ENCODE data around the gene SRSF2. TPM values are rescaled to one million over a fixed set of nuclear protein-coding genes. Genes with fewer than 3 reads are reported as not detected.

The SRSF2 gene
- total and polyA plus RNA-seq, 9 of the 15 experiments (the other 6 are each of a cell fraction or from before 2014, with no cell fraction given): 161 to 583 (median 393) TPM

DNA sequence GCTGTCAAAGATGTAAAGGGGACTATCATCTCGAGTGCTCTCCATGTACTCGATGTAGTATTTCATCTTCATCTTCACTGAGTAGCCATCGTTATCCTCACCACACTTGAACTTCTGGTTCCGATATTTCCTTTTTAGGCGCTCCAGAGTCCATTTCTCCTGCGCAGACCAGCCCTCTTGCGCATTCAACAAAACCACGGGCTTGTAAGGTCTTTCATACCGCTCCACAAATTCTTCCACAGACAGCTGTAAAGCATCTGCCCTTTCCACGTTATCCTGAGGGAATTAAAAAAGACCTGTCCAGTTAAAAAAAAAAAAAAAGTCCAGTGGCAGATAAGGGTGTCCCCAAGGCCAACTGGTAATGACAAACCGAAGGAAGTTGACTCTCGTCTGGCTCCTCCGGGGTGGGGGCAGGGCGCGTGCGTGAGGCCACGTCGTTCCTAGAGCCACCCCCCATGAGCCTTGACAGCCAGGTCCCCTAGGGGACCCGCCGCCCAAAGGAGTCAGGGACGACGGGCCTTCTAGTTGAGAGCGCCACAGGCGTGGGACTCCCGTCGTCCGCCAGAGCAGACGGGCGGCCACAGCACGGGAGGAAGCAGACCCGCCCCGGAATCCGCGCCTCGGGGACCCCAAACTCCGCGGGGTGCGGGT lies 11.4 kb downstream of the SRSF2 start (continued):
- TF ChIP-seq TBP (optimal IDR thresholded peaks at IDR 0.05; ENCODE audit: low read depth, low read length) (no peak), PHF21A (IDR thresholded peaks at IDR 0.05; ENCODE audit: borderline replicate concordance, low read depth) (no peak), HNRNPH1 (optimal IDR thresholded peaks at IDR 0.05; ENCODE audit: low read depth, low read length) (no peak)

DNA sequence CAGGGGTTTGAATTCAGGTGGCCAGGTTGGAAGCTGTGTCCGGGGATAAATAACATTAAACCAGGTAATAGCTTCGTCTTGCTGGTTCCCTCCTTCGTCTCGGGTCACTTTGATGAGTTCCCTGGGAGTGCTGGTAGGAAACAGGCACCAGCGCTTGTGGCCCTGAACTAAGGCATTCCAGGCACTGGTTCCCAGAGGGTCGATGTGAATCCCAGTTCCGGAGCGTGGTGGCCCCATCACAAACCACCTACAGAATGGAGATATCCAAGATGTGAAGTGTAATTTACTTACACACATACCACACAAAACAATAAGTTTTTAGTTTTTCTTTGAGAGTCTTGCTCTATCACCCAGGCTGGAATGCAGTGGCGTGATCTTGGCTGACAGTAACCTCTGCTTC lies 13.3 kb downstream of the SRSF2 start:
- no peak overlapping the region for H2AFZ ChIP-seq (ENCODE audit: low read depth, low read length)
- H3K9ac ChIP-seq (ENCODE audit: insufficient read depth in 1 of 2, low read depth in 2 of 2, low read length in 2 of 2): no peak overlapping the region
- peaks cover 11% of the 10 kb centered on the region; the same call in 1 of the 2 replicates for H4K20me1 ChIP-seq (replicated peaks; ENCODE audit: control insufficient read depth, insufficient read depth, low read length)
- intact Hi-C loops (cut with micrococcal nuclease) (no loop called here), in situ Hi-C loops (cut with MboI) (no loop called here)
- H3K27ac ChIP-seq (ENCODE audit: extremely low read depth, low read depth, low read length): no peak overlapping the region
- no peak overlapping the region for H3K4me2 ChIP-seq (ENCODE audit: insufficient read depth, low read length)
- DNase-seq (ENCODE audit: extremely low read depth in 1 of 4, low spot score in 3 of 4): no peak
- BruUV-seq (replicated peaks): no TSS peak
- H3K36me3 ChIP-seq (ENCODE audit: control insufficient read depth, insufficient read depth, low read length): peaks cover 61% of the 10 kb centered on the region
- no peaks in the 10 kb centered on the region for H3K9me1 ChIP-seq (ENCODE audit: control insufficient read depth, insufficient read depth, low read length)
- ChIA-PET POLR2A (interaction anchor here (0.7 to 5.0 kb wide), 3 partner anchors 11 to 509 kb away, joined by 3 to 35 read pairs (median 4); partner anchors contain the start of gene MXRA7), CTCF (ENCODE audit: low intra/inter-chr PET ratio) (no interaction called here)
- WGBS (ENCODE audit: insufficient coverage, low coverage, missing lambda C conversion rate): over 99% methylated on average over 8 of the region's 9 CpGs
- no peak overlapping the region for H3K4me3 ChIP-seq
- no peaks in the 10 kb centered on the region; the same call in 1 of the 2 replicates for H3K9me3 ChIP-seq (replicated peaks; ENCODE audit: control insufficient read depth, insufficient read depth, low read depth, low read length)
- ATAC-seq: no peak
- peaks cover 63% of the 10 kb centered on the region for H3K79me2 ChIP-seq (ENCODE audit: control insufficient read depth, insufficient read depth, low read length)
- no peaks in the 10 kb centered on the region for H3K27me3 ChIP-seq (ENCODE audit: control insufficient read depth in 2 of 2, insufficient read depth in 2 of 2, low read length in 2 of 2)
- H3K4me1 ChIP-seq (replicated peaks in 1 of 2; ENCODE audit: control insufficient read depth in 2 of 2, insufficient read depth in 2 of 2, low read length in 2 of 2): peaks cover 12 to 40% of the 10 kb centered on the region in 2 experiments; a peak in 4 of 5 replicates
- TF ChIP-seq, protein P1, sequence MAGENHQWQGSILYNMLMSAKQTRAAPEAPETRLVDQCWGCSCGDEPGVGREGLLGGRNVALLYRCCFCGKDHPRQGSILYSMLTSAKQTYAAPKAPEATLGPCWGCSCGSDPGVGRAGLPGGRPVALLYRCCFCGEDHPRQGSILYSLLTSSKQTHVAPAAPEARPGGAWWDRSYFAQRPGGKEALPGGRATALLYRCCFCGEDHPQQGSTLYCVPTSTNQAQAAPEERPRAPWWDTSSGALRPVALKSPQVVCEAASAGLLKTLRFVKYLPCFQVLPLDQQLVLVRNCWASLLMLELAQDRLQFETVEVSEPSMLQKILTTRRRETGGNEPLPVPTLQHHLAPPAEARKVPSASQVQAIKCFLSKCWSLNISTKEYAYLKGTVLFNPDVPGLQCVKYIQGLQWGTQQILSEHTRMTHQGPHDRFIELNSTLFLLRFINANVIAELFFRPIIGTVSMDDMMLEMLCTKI (IDR thresholded peaks at IDR 0.05; ENCODE audit: partially characterized antibody): no peak
- TF ChIP-seq, protein P2, sequence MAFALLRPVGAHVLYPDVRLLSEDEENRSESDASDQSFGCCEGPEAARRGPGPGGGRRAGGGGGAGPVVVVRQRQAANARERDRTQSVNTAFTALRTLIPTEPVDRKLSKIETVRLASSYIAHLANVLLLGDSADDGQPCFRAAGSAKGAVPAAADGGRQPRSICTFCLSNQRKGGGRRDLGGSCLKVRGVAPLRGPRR (CRISPR knock-in tag; IDR thresholded peaks at IDR 0.05): no peak
- TF ChIP-seq ARID1B (IDR thresholded peaks at IDR 0.05) (no peak), CREM (IDR thresholded peaks at IDR 0.05; ENCODE audit: low read depth) (no peak), ATF7 (IDR thresholded peaks at IDR 0.05) (no peak), ZNF280A (IDR thresholded peaks at IDR 0.05; ENCODE audit: low read depth, partially characterized antibody) (no peak), TFAP4 (CRISPR knock-in tag; IDR thresholded peaks at IDR 0.05; ENCODE audit: borderline replicate concordance) (0 out of 2 replicates have a peak, but pooled peaks have one; percentile 11)
- FAIRE-seq: no peak

Data from K562 (cell line).